ENCODE data around the gene SND1.
"Not testable (repeated sequence)": the region's sequence is repeated elsewhere in the genome, so short reads cannot be mapped to it uniquely, and the experiment has no call there.

Gene SND1

GRCh38 chr7:127899411-127899810 is 247.4 kb downstream of the SND1 start:
- no peak for ATAC-seq (ENCODE audit: low read depth)
- Mint-ChIP-seq H3K27me3 (no peaks in the 10 kb centered on the region), H3K9me3 (no peaks in the 10 kb centered on the region), H3K36me3 (no peaks in the 10 kb centered on the region), H3K4me1 (peaks cover 39% of the 10 kb centered on the region), H3K4me3 (no peak overlapping the region), H3K27ac (no peak overlapping the region)
- DNase-seq (ENCODE audit: low spot score in 2 of 2) = no peak

GRCh38 chr7:127900141-127900540 is 248.1 kb downstream of the SND1 start:
- DNase-seq (ENCODE audit: low spot score in 2 of 2) (no peak), ATAC-seq (ENCODE audit: low read depth) (no peak)
- no peak overlapping the region for H3K4me3 Mint-ChIP-seq
- H3K9me3 Mint-ChIP-seq = no peaks in the 10 kb centered on the region
- no peaks in the 10 kb centered on the region for H3K27me3 Mint-ChIP-seq
- H3K27ac Mint-ChIP-seq = no peak overlapping the region
- no peaks in the 10 kb centered on the region for H3K36me3 Mint-ChIP-seq
- H3K4me1 Mint-ChIP-seq = peaks cover 42% of the 10 kb centered on the region

GRCh38 chr7:127900732-127901685 is 249.0 kb downstream of the SND1 start:
- H3K4me1 Mint-ChIP-seq = peaks cover 46% of the 10 kb centered on the region
- no peaks in the 10 kb centered on the region for H3K27me3 Mint-ChIP-seq
- H3K27ac Mint-ChIP-seq = no peak overlapping the region
- H3K36me3 Mint-ChIP-seq = peaks cover 4% of the 10 kb centered on the region
- ATAC-seq (ENCODE audit: low read depth) (peak; percentile 32), DNase-seq (ENCODE audit: low spot score in 2 of 2) (no peak)
- no peaks in the 10 kb centered on the region for H3K9me3 Mint-ChIP-seq
- peak overlapping the region; percentile 27 for H3K4me3 Mint-ChIP-seq

GRCh38 chr7:127901895-127902703 is 250.1 kb downstream of the SND1 start:
- no peak for DNase-seq (ENCODE audit: low spot score in 2 of 2)
- no peaks in the 10 kb centered on the region for H3K27me3 Mint-ChIP-seq
- H3K9me3 Mint-ChIP-seq = no peaks in the 10 kb centered on the region
- H3K27ac Mint-ChIP-seq = peak overlapping the region; percentile 29
- peaks cover 48% of the 10 kb centered on the region for H3K4me1 Mint-ChIP-seq
- no peak overlapping the region for H3K4me3 Mint-ChIP-seq
- no peak for ATAC-seq (ENCODE audit: low read depth)
- H3K36me3 Mint-ChIP-seq = peaks cover 8% of the 10 kb centered on the region

GRCh38 chr7:127902753-127903152 is 250.8 kb downstream of the SND1 start:
- not testable (repeated sequence) for H3K27me3 Mint-ChIP-seq; ATAC-seq (ENCODE audit: low read depth); H3K4me3 Mint-ChIP-seq; H3K9me3 Mint-ChIP-seq; H3K27ac Mint-ChIP-seq; DNase-seq (ENCODE audit: low spot score in 2 of 2)
- Mint-ChIP-seq H3K4me1 (peaks cover 53% of the 10 kb centered on the region), H3K36me3 (peaks cover 14% of the 10 kb centered on the region)

- no peak for ATAC-seq (ENCODE audit: low read depth)
- H3K9me3 Mint-ChIP-seq = no peaks in the 10 kb centered on the region
- no peaks in the 10 kb centered on the region for H3K27me3 Mint-ChIP-seq
- H3K4me3 Mint-ChIP-seq = peak overlapping the region; percentile 3
- H3K36me3 Mint-ChIP-seq = peaks cover 19% of the 10 kb centered on the region
- peaks cover 56% of the 10 kb centered on the region for H3K4me1 Mint-ChIP-seq
- peak overlapping the region; percentile 62 for H3K27ac Mint-ChIP-seq
- DNase-seq (ENCODE audit: low spot score in 2 of 2) = no peak
These were observed 252.1 kb downstream of the SND1 start for GRCh38 chr7:127903892-127904669.

GRCh38 chr7:127904670-127904985 is 252.6 kb downstream of the SND1 start:
- DNase-seq (ENCODE audit: low spot score in 2 of 2) (no peak), ATAC-seq (ENCODE audit: low read depth) (no peak)
- peak overlapping the region; percentile 62 for H3K27ac Mint-ChIP-seq
- no peaks in the 10 kb centered on the region for H3K9me3 Mint-ChIP-seq
- H3K27me3 Mint-ChIP-seq = no peaks in the 10 kb centered on the region
- H3K36me3 Mint-ChIP-seq = peaks cover 19% of the 10 kb centered on the region
- H3K4me1 Mint-ChIP-seq = peaks cover 51% of the 10 kb centered on the region
- H3K4me3 Mint-ChIP-seq = peak overlapping the region; percentile 3

- Mint-ChIP-seq H3K27ac (no peak overlapping the region), H3K9me3 (no peaks in the 10 kb centered on the region), H3K4me3 (no peak overlapping the region), H3K27me3 (no peaks in the 10 kb centered on the region), H3K4me1 (peaks cover 47% of the 10 kb centered on the region), H3K36me3 (peaks cover 19% of the 10 kb centered on the region)
- no peak for ATAC-seq (ENCODE audit: low read depth)
- DNase-seq (ENCODE audit: low spot score in 2 of 2) = no peak
These were observed 253.0 kb downstream of the SND1 start for GRCh38 chr7:127905021-127905420.

- DNase-seq (ENCODE audit: low spot score in 2 of 2) (no peak), ATAC-seq (ENCODE audit: low read depth) (no peak)
- Mint-ChIP-seq H3K27me3 (no peaks in the 10 kb centered on the region), H3K4me1 (peaks cover 43% of the 10 kb centered on the region), H3K9me3 (no peaks in the 10 kb centered on the region), H3K36me3 (peaks cover 19% of the 10 kb centered on the region), H3K27ac (no peak overlapping the region), H3K4me3 (no peak overlapping the region)
These were observed 253.7 kb downstream of the SND1 start for GRCh38 chr7:127905491-127906330.

GRCh38 chr7:127907110-127908040 is 255.4 kb downstream of the SND1 start:
- Mint-ChIP-seq H3K9me3 (no peaks in the 10 kb centered on the region), H3K27ac (no peak overlapping the region), H3K4me1 (peaks cover 44% of the 10 kb centered on the region), H3K27me3 (no peaks in the 10 kb centered on the region), H3K36me3 (peaks cover 19% of the 10 kb centered on the region), H3K4me3 (no peak overlapping the region)
- ATAC-seq (ENCODE audit: low read depth) (no peak), DNase-seq (ENCODE audit: low spot score in 2 of 2) (no peak)

GRCh38 chr7:127908430-127909258 is 256.6 kb downstream of the SND1 start:
- H3K4me1 Mint-ChIP-seq = peaks cover 52% of the 10 kb centered on the region
- no peaks in the 10 kb centered on the region for H3K27me3 Mint-ChIP-seq
- DNase-seq (ENCODE audit: low spot score in 2 of 2) (no peak), ATAC-seq (ENCODE audit: low read depth) (no peak)
- no peak overlapping the region for H3K4me3 Mint-ChIP-seq
- no peaks in the 10 kb centered on the region for H3K9me3 Mint-ChIP-seq
- H3K36me3 Mint-ChIP-seq = peaks cover 20% of the 10 kb centered on the region
- H3K27ac Mint-ChIP-seq = no peak overlapping the region

Data from memory B cell (primary cell).